Panc1 (cell line): ENCODE measurements around the gene BCCIP. TPM values are rescaled to one million over a fixed set of nuclear protein-coding genes. Genes with fewer than 3 reads are reported as not detected.

Source experiments
- ATAC-seq: fragments of 200-7000 bp; cut with Tn5 transposase; 2 replicates; pipeline ENCODE4 v1.9.1; 2020; ENCODE audit warnings: mild to moderate bottlenecking, moderate library complexity
- BruUV-seq: library from RNA; stranded (reverse); fragments of 400-500 nt; replicated peaks from 2 replicates; lab custom pipeline; 2021; lab: Mats Ljungman, UMichigan
- CTCF ChIA-PET: fragments of 300-600 bp; sonication (Branson Sonifier 250); formaldehyde crosslinking; loops from one replicate; lab custom pipeline; 2022; ENCODE audit warnings: antibody characterized with exemption; lab: Charles Lee
- POLR2A ChIA-PET: fragments of 300-600 bp; sonication (Branson Sonifier 250); formaldehyde crosslinking; loops from one replicate; lab custom pipeline; 2022; ENCODE audit warnings: antibody characterized with exemption; lab: Charles Lee
- DNase-seq: peaks from one replicate; pipeline ENCODE4 v3.0.0-alpha.2; 2010; ENCODE audit warnings: low read depth, low spot score
- H3K27ac ChIP-seq: 2 replicates; pipeline ENCODE4 v1.5.1; 2011; ENCODE audit warnings: mild to moderate bottlenecking, low read length, inconsistent platforms
- H3K27me3 ChIP-seq: fragments of 200-500 bp; sonication (Bioruptor generic); 2 replicates; pipeline ENCODE4 v1.6.0; 2014; ENCODE audit warnings: low read length, inconsistent platforms; ENCODE audit not compliant: control insufficient read depth, insufficient read depth
- H3K36me3 ChIP-seq: fragments of 200-500 bp; sonication (Bioruptor generic); 2 replicates; pipeline ENCODE4 v1.5.1; 2014; ENCODE audit warnings: inconsistent platforms, mild to moderate bottlenecking, low read length, moderate library complexity; ENCODE audit not compliant: control insufficient read depth, insufficient read depth
- H3K4me1 ChIP-seq: 2 replicates; pipeline ENCODE4 v1.5.1; 2011; ENCODE audit warnings: inconsistent platforms, mild to moderate bottlenecking, low read length, moderate library complexity; ENCODE audit not compliant: control insufficient read depth, insufficient read depth
- H3K4me3 ChIP-seq, 2 experiments: 2 replicates each; pipeline ENCODE4 v1.5.1; 2011 to 2012; ENCODE audit warnings: low read depth in 2 of 2, low read length in 2 of 2, mild to moderate bottlenecking in 2 of 2, inconsistent platforms in 1 of 2, moderate library complexity in 1 of 2
- H3K9me3 ChIP-seq: fragments of 200-500 bp; sonication (Bioruptor generic); 2 replicates; pipeline ENCODE4 v1.5.1; 2014; ENCODE audit warnings: low read depth, mild to moderate bottlenecking, inconsistent platforms, low read length, moderate library complexity; ENCODE audit not compliant: control insufficient read depth, insufficient read depth
- CTCF ChIP-seq: fragments of 450-650 bp; IDR thresholded peaks from 2 replicates; pipeline ENCODE4 v1.5.1; 2017; ENCODE audit warnings: mild to moderate bottlenecking
- POLR2AphosphoS5 ChIP-seq: IDR thresholded peaks from 2 replicates; pipeline ENCODE4 v1.6.1; 2012; ENCODE audit warnings: mild to moderate bottlenecking, low read depth, low read length, moderate library complexity
- REST ChIP-seq, 2 experiments: IDR thresholded peaks; 2 replicates each; pipeline ENCODE4 v1.6.1; 2011 to 2012; ENCODE audit warnings: low read depth in 2 of 2, control low read depth in 1 of 2, low read length in 1 of 2, mild to moderate bottlenecking in 1 of 2, moderate library complexity in 1 of 2; ENCODE audit not compliant: insufficient read depth in 1 of 2
- SIN3A ChIP-seq: IDR thresholded peaks from 2 replicates; pipeline ENCODE4 v1.6.1; 2012; ENCODE audit warnings: low read depth, mild to moderate bottlenecking, low read length, moderate library complexity, borderline replicate concordance; ENCODE audit not compliant: insufficient read depth
- TCF7L2 ChIP-seq: IDR thresholded peaks from 2 replicates; pipeline ENCODE4 v1.6.1; 2011; ENCODE audit warnings: mild to moderate bottlenecking, low read depth, low read length, inconsistent platforms
- in situ Hi-C: cut with HindIII; loops from 2 replicates; pipeline ENCODE4 v1.10.0; 2016; ENCODE audit warnings: low sequenced_read_pairs, low pct_unique_long_range_greater_than_20kb
- intact Hi-C: fragments of 100-400 bp; cut with micrococcal nuclease; formaldehyde crosslinking; loops from one replicate; pipeline ENCODE4 v1.10.0; 2022; ENCODE audit not compliant: unreplicated experiment
- total RNA-seq: library from RNA; stranded (reverse); gene quantifications from one replicate; pipeline ENCODE4 v1.2.1, GENCODE V29; 2021; ENCODE audit not compliant: unreplicated experiment

Gene BCCIP
- total RNA-seq, 1 experiment from 2014 or later: 123 TPM

- in situ Hi-C loops (no loop called here), intact Hi-C loops (no loop called here)
- CTCF ChIA-PET: no interaction called here
- Histone ChIP-seq H3K9me3 (no peaks in the 10 kb centered on the region), H3K36me3 (peaks cover 17% of the 10 kb centered on the region), H3K4me3 (no peak overlapping the region), H3K27me3 (no peaks in the 10 kb centered on the region), H3K27ac (no peak overlapping the region), H3K4me1 (peaks cover 21% of the 10 kb centered on the region)
- TF ChIP-seq POLR2AphosphoS5 (no peak), SIN3A (no peak), TCF7L2 (no peak), REST (IDR thresholded peaks at IDR 0.05; ENCODE audit: insufficient read depth in 1 of 2, low read depth in 2 of 2, low read length in 1 of 2) (no peak), CTCF (no peak)
- POLR2A ChIA-PET: interaction anchor here (0.6 kb wide), 1 partner anchor 848 kb away, joined by 4 read pairs; no protein-coding TSS in a partner anchor
- BruUV-seq: no TSS peak
- DNase-seq (no peak), ATAC-seq (no peak)
Observed at GRCh38 chr10:125820701-125821100, 2.6 kb upstream of the BCCIP start.

- DNase-seq (no peak), ATAC-seq (peak; percentile 5)
- H3K4me3 ChIP-seq: peak overlapping the region; percentile 76 to 98
- in situ Hi-C loops: no loop called here
- CTCF ChIA-PET: no interaction called here
- H3K36me3 ChIP-seq: peaks cover 44% of the 10 kb centered on the region
- POLR2A ChIA-PET: interaction anchor here (0.6 kb wide), 1 partner anchor 52 kb away, joined by 3 read pairs; no protein-coding TSS in a partner anchor
- H3K4me1 ChIP-seq: peaks cover 26% of the 10 kb centered on the region
- no peaks in the 10 kb centered on the region for H3K9me3 ChIP-seq
- BruUV-seq: TSS peak; percentile 86
- H3K27me3 ChIP-seq: no peaks in the 10 kb centered on the region
- peak overlapping the region; percentile 99 for H3K27ac ChIP-seq
- intact Hi-C loops: no loop called here
- TF ChIP-seq TCF7L2 (no peak), SIN3A (0 out of 2 replicates have a peak, but pooled peaks have one; percentile 72)
Observed at GRCh38 chr10:125823663-125824251, 411 bp downstream of the BCCIP start.

GRCh38 chr10:125824736-125825135 is 1.4 kb downstream of the BCCIP start:
- H3K4me3 ChIP-seq: peak overlapping the region; percentile 76 to 98
- TF ChIP-seq REST (IDR thresholded peaks at IDR 0.05; ENCODE audit: insufficient read depth in 1 of 2, low read depth in 2 of 2, low read length in 1 of 2) (no peak), SIN3A (no peak), TCF7L2 (no peak), CTCF (no peak), POLR2AphosphoS5 (no peak)
- BruUV-seq: no TSS peak
- CTCF ChIA-PET: no interaction called here
- H3K36me3 ChIP-seq: peaks cover 53% of the 10 kb centered on the region
- ATAC-seq: no peak
- in situ Hi-C loops (no loop called here), intact Hi-C loops (no loop called here)
- POLR2A ChIA-PET: no interaction called here
- H3K9me3 ChIP-seq: no peaks in the 10 kb centered on the region
- no peak for DNase-seq
- H3K4me1 ChIP-seq: peaks cover 26% of the 10 kb centered on the region
- H3K27ac ChIP-seq: peak overlapping the region; percentile 99
- H3K27me3 ChIP-seq: no peaks in the 10 kb centered on the region
